GM10266 (cell line): ENCODE measurements around the gene ADAMTS8.
"Not testable (repeated sequence)": the region's sequence is repeated elsewhere in the genome, so short reads cannot be mapped to it uniquely, and the experiment has no call there.

Experiments
- DNase-seq: peaks from one replicate; pipeline ENCODE4 v3.0.0; 2012; ENCODE audit errors: extremely low spot score
- CTCF ChIP-seq: IDR thresholded peaks from 2 replicates; pipeline ENCODE4 v1.5.1; 2012; ENCODE audit warnings: mild to moderate bottlenecking, low read depth; ENCODE audit not compliant: control insufficient read depth, insufficient read depth; ENCODE audit errors: missing control alignments

The ADAMTS8 gene

GRCh38 chr11:130445788-130446187 is 17.4 kb upstream of the ADAMTS8 start:
- TF ChIP-seq CTCF: no peak
- DNase-seq: no peak

- DNase-seq: no peak
- no peak for TF ChIP-seq CTCF
Observed at GRCh38 chr11:130442737-130443136, 14.3 kb upstream of the ADAMTS8 start.

- TF ChIP-seq CTCF: no peak
- no peak for DNase-seq
Observed at GRCh38 chr11:130441719-130442118, 13.3 kb upstream of the ADAMTS8 start.

GRCh38 chr11:130439876-130440275 is 11.5 kb upstream of the ADAMTS8 start:
- no peak for DNase-seq
- no peak for TF ChIP-seq CTCF

- no peak for DNase-seq
- TF ChIP-seq CTCF: no peak
Observed at GRCh38 chr11:130439160-130439519, 10.7 kb upstream of the ADAMTS8 start.

GRCh38 chr11:130438401-130439159 is 10.2 kb upstream of the ADAMTS8 start:
- DNase-seq: not testable (repeated sequence)

GRCh38 chr11:130437848-130438247 is 9.4 kb upstream of the ADAMTS8 start:
- TF ChIP-seq CTCF: no peak
- DNase-seq: no peak

- no peak for DNase-seq
- TF ChIP-seq CTCF: no peak
Observed at GRCh38 chr11:130436171-130436570, 7.8 kb upstream of the ADAMTS8 start.
